K562 (cell line): ENCODE data around the gene PRSS23. TPM values are rescaled to one million over a fixed set of nuclear protein-coding genes. Genes with fewer than 3 reads are reported as not detected.

Source experiments
- CREM ChIP-seq: IDR thresholded peaks from 2 replicates; pipeline ENCODE4 v1.6.1; 2014; ENCODE audit warnings: antibody characterized with exemption, low read depth
- polyA plus RNA-seq, 8 experiments: library from polyadenylated mRNA; depleted of rRNA in 4 of 8; stranded (reverse) in 5 of 8; unstranded in 3 of 8; fragments of >200 nt; fragmentation: Nextera tagmentation in 2 of 8; fragmentation: Illumina TruSeq in 1 of 8; extraction: Ambion mirVana in 2 of 8; extraction: Trizol in 1 of 8; gene quantifications; 2 replicates each; pipeline versions ENCODE4 v1.2.1 to v1.2.3, GENCODE V29; 2011 to 2014; ENCODE audit warnings: inconsistent platforms in 1 of 8, missing spikeins in 1 of 8
- total RNA-seq, 7 experiments: library from RNA; depleted of rRNA in 6 of 7; stranded (reverse); fragments of >200 nt in 6 of 7; fragmentation: Illumina TruSeq in 2 of 7; extraction: Trizol in 2 of 7; gene quantifications; 2 replicates each; pipeline versions ENCODE4 v1.2.1 to v1.2.3, GENCODE V29; 2011 to 2021; ENCODE audit warnings: low replicate concordance in 1 of 7
- TF ChIP-seq, protein P1 (sequence below): fragments of 200-600 bp; sonication (generic); IDR thresholded peaks from one replicate; pipeline ENCODE4 v1.6.1; 2012; ENCODE audit warnings: mild to moderate bottlenecking, low read depth, low read length, inconsistent platforms

PRSS23 gene
- total and polyA plus RNA-seq, 9 of the 15 experiments (the other 6 are each of a cell fraction or from before 2014, with no cell fraction given): 0.04 to 0.51 (median 0.11) TPM; not detected in 2

DNA sequence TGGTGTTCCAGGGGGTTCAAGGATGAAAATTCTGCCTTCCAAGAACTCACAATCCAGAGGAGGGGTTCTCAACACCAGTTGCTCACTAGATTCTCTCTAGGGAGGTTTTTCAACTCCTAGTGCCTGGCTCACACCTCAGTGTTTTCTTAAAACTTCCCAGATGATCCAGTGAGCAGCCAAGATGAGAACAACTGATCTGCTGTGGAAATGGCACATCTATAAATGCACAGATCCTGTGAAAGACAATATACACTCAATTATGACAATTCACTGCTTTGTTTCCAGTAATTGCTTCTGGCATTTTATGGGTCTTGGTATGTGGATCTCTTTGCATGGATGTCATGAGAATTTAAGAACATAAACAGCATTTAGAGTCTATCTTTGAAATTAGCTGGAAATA, 45.2 kb upstream of the PRSS23 start (continued):
- TF ChIP-seq, protein P1, sequence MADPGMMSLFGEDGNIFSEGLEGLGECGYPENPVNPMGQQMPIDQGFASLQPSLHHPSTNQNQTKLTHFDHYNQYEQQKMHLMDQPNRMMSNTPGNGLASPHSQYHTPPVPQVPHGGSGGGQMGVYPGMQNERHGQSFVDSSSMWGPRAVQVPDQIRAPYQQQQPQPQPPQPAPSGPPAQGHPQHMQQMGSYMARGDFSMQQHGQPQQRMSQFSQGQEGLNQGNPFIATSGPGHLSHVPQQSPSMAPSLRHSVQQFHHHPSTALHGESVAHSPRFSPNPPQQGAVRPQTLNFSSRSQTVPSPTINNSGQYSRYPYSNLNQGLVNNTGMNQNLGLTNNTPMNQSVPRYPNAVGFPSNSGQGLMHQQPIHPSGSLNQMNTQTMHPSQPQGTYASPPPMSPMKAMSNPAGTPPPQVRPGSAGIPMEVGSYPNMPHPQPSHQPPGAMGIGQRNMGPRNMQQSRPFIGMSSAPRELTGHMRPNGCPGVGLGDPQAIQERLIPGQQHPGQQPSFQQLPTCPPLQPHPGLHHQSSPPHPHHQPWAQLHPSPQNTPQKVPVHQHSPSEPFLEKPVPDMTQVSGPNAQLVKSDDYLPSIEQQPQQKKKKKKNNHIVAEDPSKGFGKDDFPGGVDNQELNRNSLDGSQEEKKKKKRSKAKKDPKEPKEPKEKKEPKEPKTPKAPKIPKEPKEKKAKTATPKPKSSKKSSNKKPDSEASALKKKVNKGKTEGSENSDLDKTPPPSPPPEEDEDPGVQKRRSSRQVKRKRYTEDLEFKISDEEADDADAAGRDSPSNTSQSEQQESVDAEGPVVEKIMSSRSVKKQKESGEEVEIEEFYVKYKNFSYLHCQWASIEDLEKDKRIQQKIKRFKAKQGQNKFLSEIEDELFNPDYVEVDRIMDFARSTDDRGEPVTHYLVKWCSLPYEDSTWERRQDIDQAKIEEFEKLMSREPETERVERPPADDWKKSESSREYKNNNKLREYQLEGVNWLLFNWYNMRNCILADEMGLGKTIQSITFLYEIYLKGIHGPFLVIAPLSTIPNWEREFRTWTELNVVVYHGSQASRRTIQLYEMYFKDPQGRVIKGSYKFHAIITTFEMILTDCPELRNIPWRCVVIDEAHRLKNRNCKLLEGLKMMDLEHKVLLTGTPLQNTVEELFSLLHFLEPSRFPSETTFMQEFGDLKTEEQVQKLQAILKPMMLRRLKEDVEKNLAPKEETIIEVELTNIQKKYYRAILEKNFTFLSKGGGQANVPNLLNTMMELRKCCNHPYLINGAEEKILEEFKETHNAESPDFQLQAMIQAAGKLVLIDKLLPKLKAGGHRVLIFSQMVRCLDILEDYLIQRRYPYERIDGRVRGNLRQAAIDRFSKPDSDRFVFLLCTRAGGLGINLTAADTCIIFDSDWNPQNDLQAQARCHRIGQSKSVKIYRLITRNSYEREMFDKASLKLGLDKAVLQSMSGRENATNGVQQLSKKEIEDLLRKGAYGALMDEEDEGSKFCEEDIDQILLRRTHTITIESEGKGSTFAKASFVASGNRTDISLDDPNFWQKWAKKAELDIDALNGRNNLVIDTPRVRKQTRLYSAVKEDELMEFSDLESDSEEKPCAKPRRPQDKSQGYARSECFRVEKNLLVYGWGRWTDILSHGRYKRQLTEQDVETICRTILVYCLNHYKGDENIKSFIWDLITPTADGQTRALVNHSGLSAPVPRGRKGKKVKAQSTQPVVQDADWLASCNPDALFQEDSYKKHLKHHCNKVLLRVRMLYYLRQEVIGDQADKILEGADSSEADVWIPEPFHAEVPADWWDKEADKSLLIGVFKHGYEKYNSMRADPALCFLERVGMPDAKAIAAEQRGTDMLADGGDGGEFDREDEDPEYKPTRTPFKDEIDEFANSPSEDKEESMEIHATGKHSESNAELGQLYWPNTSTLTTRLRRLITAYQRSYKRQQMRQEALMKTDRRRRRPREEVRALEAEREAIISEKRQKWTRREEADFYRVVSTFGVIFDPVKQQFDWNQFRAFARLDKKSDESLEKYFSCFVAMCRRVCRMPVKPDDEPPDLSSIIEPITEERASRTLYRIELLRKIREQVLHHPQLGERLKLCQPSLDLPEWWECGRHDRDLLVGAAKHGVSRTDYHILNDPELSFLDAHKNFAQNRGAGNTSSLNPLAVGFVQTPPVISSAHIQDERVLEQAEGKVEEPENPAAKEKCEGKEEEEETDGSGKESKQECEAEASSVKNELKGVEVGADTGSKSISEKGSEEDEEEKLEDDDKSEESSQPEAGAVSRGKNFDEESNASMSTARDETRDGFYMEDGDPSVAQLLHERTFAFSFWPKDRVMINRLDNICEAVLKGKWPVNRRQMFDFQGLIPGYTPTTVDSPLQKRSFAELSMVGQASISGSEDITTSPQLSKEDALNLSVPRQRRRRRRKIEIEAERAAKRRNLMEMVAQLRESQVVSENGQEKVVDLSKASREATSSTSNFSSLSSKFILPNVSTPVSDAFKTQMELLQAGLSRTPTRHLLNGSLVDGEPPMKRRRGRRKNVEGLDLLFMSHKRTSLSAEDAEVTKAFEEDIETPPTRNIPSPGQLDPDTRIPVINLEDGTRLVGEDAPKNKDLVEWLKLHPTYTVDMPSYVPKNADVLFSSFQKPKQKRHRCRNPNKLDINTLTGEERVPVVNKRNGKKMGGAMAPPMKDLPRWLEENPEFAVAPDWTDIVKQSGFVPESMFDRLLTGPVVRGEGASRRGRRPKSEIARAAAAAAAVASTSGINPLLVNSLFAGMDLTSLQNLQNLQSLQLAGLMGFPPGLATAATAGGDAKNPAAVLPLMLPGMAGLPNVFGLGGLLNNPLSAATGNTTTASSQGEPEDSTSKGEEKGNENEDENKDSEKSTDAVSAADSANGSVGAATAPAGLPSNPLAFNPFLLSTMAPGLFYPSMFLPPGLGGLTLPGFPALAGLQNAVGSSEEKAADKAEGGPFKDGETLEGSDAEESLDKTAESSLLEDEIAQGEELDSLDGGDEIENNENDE: no peak
- no peak for TF ChIP-seq CREM
- TF ChIP-seq, all 486 proteins: peak for 0
